GM18870 (cell line): ENCODE results near the gene BABAM2.
"Not testable (repeated sequence)": the region's sequence is repeated elsewhere in the genome, so short reads cannot be mapped to it uniquely, and the experiment has no call there.

Experiments
- ATAC-seq: cut with Tn5 transposase; IDR thresholded peaks from one replicate; pipeline ENCODE4 v1.9.1; 2021; ENCODE audit warnings: moderate library complexity; ENCODE audit not compliant: unreplicated experiment

Gene BABAM2

GRCh38 chr2:28321426-28321825 lies 430.9 kb downstream of the BABAM2 start:
- no peak for ATAC-seq

GRCh38 chr2:28322051-28322450 lies 431.5 kb downstream of the BABAM2 start:
- ATAC-seq, result no peak

GRCh38 chr2:28322456-28322855 lies 431.9 kb downstream of the BABAM2 start:
- no peak for ATAC-seq

- ATAC-seq, result no peak
Measured at GRCh38 chr2:28322981-28323396, 432.5 kb downstream of the BABAM2 start.

GRCh38 chr2:28325173-28325566 lies 434.6 kb downstream of the BABAM2 start:
- no peak for ATAC-seq

GRCh38 chr2:28325567-28326468 lies 435.3 kb downstream of the BABAM2 start:
- no peak for ATAC-seq

- no peak for ATAC-seq
Measured at GRCh38 chr2:28326469-28326805, 435.9 kb downstream of the BABAM2 start.

- no peak for ATAC-seq
Measured at GRCh38 chr2:28326881-28327505, 436.5 kb downstream of the BABAM2 start.

GRCh38 chr2:28327581-28327955 lies 437.0 kb downstream of the BABAM2 start:
- no peak for ATAC-seq

GRCh38 chr2:28327956-28328922 lies 437.7 kb downstream of the BABAM2 start:
- ATAC-seq, result no peak

- no peak for ATAC-seq
Measured at GRCh38 chr2:28329184-28329583, 438.7 kb downstream of the BABAM2 start.

- not testable (repeated sequence) for ATAC-seq
Measured at GRCh38 chr2:28330722-28331121, 440.2 kb downstream of the BABAM2 start.

GRCh38 chr2:28331797-28332196 lies 441.3 kb downstream of the BABAM2 start:
- not testable (repeated sequence) for ATAC-seq

- no peak for ATAC-seq
Measured at GRCh38 chr2:28332696-28333095, 442.2 kb downstream of the BABAM2 start.

GRCh38 chr2:28333606-28334526 lies 443.3 kb downstream of the BABAM2 start:
- ATAC-seq, result no peak

GRCh38 chr2:28334527-28334894 lies 444.0 kb downstream of the BABAM2 start:
- no peak for ATAC-seq

- not testable (repeated sequence) for ATAC-seq
Measured at GRCh38 chr2:28335265-28335664, 444.7 kb downstream of the BABAM2 start.

- no peak for ATAC-seq
Measured at GRCh38 chr2:28335666-28336065, 445.1 kb downstream of the BABAM2 start.

GRCh38 chr2:28336264-28336980 lies 445.9 kb downstream of the BABAM2 start:
- ATAC-seq, result no peak
